ENCODE data around the gene PEMT. TPM values are rescaled to one million over a fixed set of nuclear protein-coding genes. Genes with fewer than 3 reads are reported as not detected.
"Not testable (repeated sequence)": the region's sequence is repeated elsewhere in the genome, so short reads cannot be mapped to it uniquely, and the experiment has no call there.

Gene PEMT
- total RNA-seq (10 to 100 TPM in 5 of 7 donors, 1 to 10 TPM in 2; 8.9 to 16.4 (median 14.3) TPM), polyA plus RNA-seq (10 to 100 TPM; 11.6 to 21.3 (median 18.9) TPM)
- long read RNA-seq, donor 1, transcript PEMT-201 (7 exons, 1,013 nt) = major isoform, 11 of 12 reads
- long read RNA-seq, donor 1, partial matches to known transcripts = 0 of 12 reads
- long read RNA-seq, donor 1, other reads (novel, unspliced or antisense) = 0 of 12 reads
- long read RNA-seq, donor 2, transcript PEMT-201 (7 exons, 1,013 nt) = major isoform, 6 of 8 reads
- long read RNA-seq, donor 2, partial matches to known transcripts = 0 of 8 reads
- long read RNA-seq, donor 2, other reads (novel, unspliced or antisense) = 0 of 8 reads

GRCh38 chr17:17591355-17592298, at the start of gene PEMT:
Gene PEMT, minus strand, starts transcription at chr17:17591708. Its CDS starts 82 bp downstream, at chr17:17591626.
- WGBS, 5 donors = 0 to 1% (median 0%) methylated on average over 38 to 86 of the region's 86 CpGs
- H3K4me3 ChIP-seq = peak within 1 kb of the TSS; percentile 77 to 97 (median 90)
- H3K36me3 ChIP-seq = no peaks in the 10 kb centered on the region
- TF ChIP-seq POLR2AphosphoS5 (IDR thresholded peaks at IDR 0.05) (peak; percentile 86 to 89 (median 89)), POLR2A (IDR thresholded peaks at IDR 0.05) (no peak), CTCF (IDR thresholded peaks at IDR 0.05 in 8 of 11, conservative IDR thresholded peaks at IDR 0.05 in 3 of 11) (peak in 4 of 11 experiments; percentile 16 to 44 (median 18))
- peak; percentile 97 for DNase-seq
- intact Hi-C loops (cut with DNase I; ENCODE audit: low total_unique reads) = no loop called here
- H3K9me3 ChIP-seq = no peaks in the 10 kb centered on the region
- peaks cover 14 to 37% (median 29%) of the 10 kb centered on the region in 6 donors for H3K4me1 ChIP-seq
- no peaks in the 10 kb centered on the region for H3K27me3 ChIP-seq (replicated peaks in 1 of 7)
- peak within 1 kb of the TSS; percentile 83 to 93 (median 91) for H3K27ac ChIP-seq

- not testable (repeated sequence) for H3K4me3 ChIP-seq; H3K9me3 ChIP-seq; DNase-seq; H3K36me3 ChIP-seq; H3K27me3 ChIP-seq (replicated peaks in 1 of 7)
- Histone ChIP-seq H3K27ac (peak overlapping the region in 3 of 8 donors; percentile 16 to 79 (median 48)), H3K4me1 (peaks cover 0 to 27% (median 4%) of the 10 kb centered on the region in 6 donors)
- intact Hi-C loops (cut with DNase I; ENCODE audit: low total_unique reads) = loop anchor here (2.0 kb wide), 1 partner anchor 283 kb away; no protein-coding TSS in a partner anchor
- 53 to 65% (median 55%) methylated on average over 9 of the region's 9 CpGs for WGBS, 5 donors
- peak in 1 of 3 donors; percentile 11 for TF ChIP-seq POLR2AphosphoS5 (IDR thresholded peaks at IDR 0.05)
Measured at GRCh38 chr17:17639661-17640270, 48.3 kb upstream of the PEMT start.

- no peaks in the 10 kb centered on the region for H3K36me3 ChIP-seq
- WGBS, 5 donors = 87 to 98% (median 89%) methylated on average over 2 of the region's 2 CpGs
- no peak overlapping the region for H3K27ac ChIP-seq
- peaks cover 0 to 27% (median 4%) of the 10 kb centered on the region in 6 donors for H3K4me1 ChIP-seq
- intact Hi-C loops (cut with DNase I; ENCODE audit: low total_unique reads) = no loop called here
- H3K27me3 ChIP-seq (replicated peaks in 1 of 7) = no peaks in the 10 kb centered on the region
- no peak for DNase-seq
- peaks cover 0 to 4% (median 0%) of the 10 kb centered on the region in 8 donors for H3K9me3 ChIP-seq
- no peak overlapping the region for H3K4me3 ChIP-seq
- TF ChIP-seq POLR2AphosphoS5 (IDR thresholded peaks at IDR 0.05) = no peak
- TF ChIP-seq POLR2A (IDR thresholded peaks at IDR 0.05) = no peak
- no peak for TF ChIP-seq CTCF (IDR thresholded peaks at IDR 0.05 in 8 of 11, conservative IDR thresholded peaks at IDR 0.05 in 3 of 11)
Measured at GRCh38 chr17:17638467-17638866, 47.0 kb upstream of the PEMT start.

GRCh38 chr17:17636272-17636885, 44.9 kb upstream of the PEMT start:
- peaks cover 0 to 9% (median 0%) of the 10 kb centered on the region in 8 donors for H3K9me3 ChIP-seq
- intact Hi-C loops (cut with DNase I; ENCODE audit: low total_unique reads) = no loop called here
- WGBS, 5 donors = 80 to 86% (median 82%) methylated on average over 5 of the region's 5 CpGs
- no peaks in the 10 kb centered on the region for H3K36me3 ChIP-seq
- no peaks in the 10 kb centered on the region for H3K27me3 ChIP-seq (replicated peaks in 1 of 7)
- peaks cover 0 to 20% (median under 1%) of the 10 kb centered on the region in 6 donors for H3K4me1 ChIP-seq
- no peak for DNase-seq
- no peak for TF ChIP-seq POLR2AphosphoS5 (IDR thresholded peaks at IDR 0.05)
- no peak for TF ChIP-seq POLR2A (IDR thresholded peaks at IDR 0.05)
- TF ChIP-seq CTCF (IDR thresholded peaks at IDR 0.05 in 8 of 11, conservative IDR thresholded peaks at IDR 0.05 in 3 of 11) = no peak
- H3K27ac ChIP-seq = peak overlapping the region in 3 of 8 donors; percentile 18 to 64 (median 60)
- no peak overlapping the region for H3K4me3 ChIP-seq

GRCh38 chr17:17635537-17636271, 44.2 kb upstream of the PEMT start:
- intact Hi-C loops (cut with DNase I; ENCODE audit: low total_unique reads) = not testable (repeated sequence)

More at GRCh38 chr17:17635537-17636271, 44.2 kb upstream of the PEMT start:
- DNase-seq; H3K9me3 ChIP-seq; H3K4me3 ChIP-seq; H3K27me3 ChIP-seq (replicated peaks in 1 of 7); H3K36me3 ChIP-seq: not testable (repeated sequence)
- Histone ChIP-seq H3K4me1 (peaks cover 0 to 20% (median 0%) of the 10 kb centered on the region in 6 donors), H3K27ac (peak overlapping the region in 3 of 8 donors; percentile 18 to 64 (median 60))
- WGBS, 5 donors = 74 to 84% (median 77%) methylated on average over 15 of the region's 15 CpGs
